ENCODE measurements around the gene ARMC5. TPM values are rescaled to one million over a fixed set of nuclear protein-coding genes. Genes with fewer than 3 reads are reported as not detected.

Gene ARMC5
- total RNA-seq, 2 experiments from 2014 or later: 10.1 to 12.0 TPM

DNA sequence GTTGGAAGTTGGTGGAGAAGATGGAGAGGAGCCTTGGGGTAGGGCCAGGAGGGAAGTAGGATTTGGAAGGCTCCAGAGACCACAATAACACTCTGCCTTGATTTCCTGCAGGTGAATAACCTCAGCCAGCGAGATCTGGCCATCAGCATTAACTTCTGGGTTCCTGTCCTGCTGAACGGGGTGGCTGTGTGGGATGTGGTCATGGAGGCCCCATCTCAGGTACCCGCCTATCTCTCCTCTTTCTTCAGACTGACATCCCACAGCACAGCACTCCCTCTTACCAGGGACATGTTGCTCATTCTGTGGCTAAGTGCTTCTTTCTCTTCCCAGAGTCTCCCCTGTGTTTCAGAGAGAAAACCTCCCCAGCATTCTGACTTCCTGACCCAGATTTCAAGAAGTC, 36.1 kb upstream of the ARMC5 start:
- Mint-ChIP-seq H3K36me3 (ENCODE audit: low read depth) (peaks cover 13% of the 10 kb centered on the region), H3K27me3 (peaks cover 10% of the 10 kb centered on the region), H3K4me1 (peaks cover 55% of the 10 kb centered on the region), H3K4me3 (no peak overlapping the region), H3K9me3 (peaks cover 11% of the 10 kb centered on the region), H3K27ac (peak overlapping the region; percentile 21)
- ChIA-PET POLR2A (interaction anchor here (1.6 to 2.1 kb wide), 2 partner anchors 8 to 243 kb away, joined by 4 to 8 read pairs; partner anchors contain the start of gene FUS), CTCF (no interaction called here)
- peak; percentile 21 for DNase-seq

DNA sequence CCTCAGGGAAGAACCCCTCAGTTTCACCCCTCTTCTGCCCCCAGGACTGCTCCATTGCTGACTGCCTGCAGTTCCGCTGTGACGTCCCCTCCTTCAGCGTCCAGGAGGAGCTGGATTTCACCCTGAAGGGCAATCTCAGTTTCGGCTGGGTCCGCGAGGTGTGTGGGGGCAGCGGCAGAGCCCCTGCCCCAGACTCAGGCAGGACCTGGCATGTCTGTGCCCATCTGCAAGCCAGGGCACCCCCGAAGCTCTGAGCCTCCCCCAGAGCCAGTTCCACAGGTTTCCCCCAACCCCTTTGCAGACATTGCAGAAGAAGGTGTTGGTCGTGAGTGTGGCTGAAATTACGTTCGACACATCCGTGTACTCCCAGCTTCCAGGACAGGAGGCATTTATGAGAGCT, 35.5 kb upstream of the ARMC5 start:
- H3K9me3 Mint-ChIP-seq: peaks cover 8% of the 10 kb centered on the region
- peaks cover 13% of the 10 kb centered on the region for H3K36me3 Mint-ChIP-seq (ENCODE audit: low read depth)
- CTCF ChIA-PET: no interaction called here
- peaks cover 55% of the 10 kb centered on the region for H3K4me1 Mint-ChIP-seq
- DNase-seq: no peak
- H3K27ac Mint-ChIP-seq: no peak overlapping the region
- peaks cover 10% of the 10 kb centered on the region for H3K27me3 Mint-ChIP-seq
- POLR2A ChIA-PET: no interaction called here
- no peak overlapping the region for H3K4me3 Mint-ChIP-seq

DNA sequence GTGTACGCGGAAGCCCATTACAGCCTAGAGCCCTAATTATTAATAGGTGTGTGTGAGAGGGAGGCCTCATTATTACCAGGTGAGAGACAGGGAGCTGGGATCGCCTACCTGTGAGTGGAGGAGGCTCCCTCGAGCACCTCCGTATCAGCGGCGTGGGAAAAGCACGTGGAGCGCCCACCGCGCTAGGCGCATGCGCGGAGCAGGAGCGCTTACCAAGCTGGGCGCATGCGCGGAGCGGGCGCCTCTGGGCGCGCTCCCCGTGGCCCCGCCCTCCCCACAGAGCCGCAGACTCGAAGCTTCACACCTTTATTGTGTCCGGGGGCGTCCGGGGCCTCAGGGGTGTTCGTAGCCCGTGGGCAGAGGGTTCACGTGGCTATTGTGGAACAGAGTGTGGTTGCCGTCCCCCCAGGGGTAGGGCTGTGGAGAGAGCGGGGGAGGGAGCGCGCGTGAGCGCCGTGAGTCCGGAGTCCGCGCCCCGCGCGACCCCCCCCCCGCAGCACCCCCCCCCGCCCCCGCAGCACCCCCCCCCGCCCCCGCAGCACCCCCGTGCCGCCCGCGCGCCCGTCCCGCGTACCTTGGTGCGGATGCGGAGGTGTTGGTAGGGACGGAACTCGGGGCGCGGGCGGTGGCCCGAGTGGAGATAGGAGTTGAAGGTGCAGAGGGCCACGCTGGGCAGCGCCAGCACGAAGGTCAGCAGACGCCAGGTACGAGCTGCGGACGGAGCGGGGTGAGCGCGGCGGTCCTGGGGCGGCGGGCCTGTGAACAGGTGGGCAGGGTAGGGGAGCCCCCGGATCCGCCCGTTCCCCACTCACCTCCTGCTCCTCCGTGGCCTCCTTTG, 31.6 kb upstream of the ARMC5 start:
- Mint-ChIP-seq H3K27me3 (peaks cover 7% of the 10 kb centered on the region), H3K36me3 (ENCODE audit: low read depth) (peaks cover 10% of the 10 kb centered on the region), H3K4me3 (peak overlapping the region; percentile 35), H3K27ac (no peak overlapping the region), H3K9me3 (peaks cover 8% of the 10 kb centered on the region), H3K4me1 (peaks cover 34% of the 10 kb centered on the region)
- peak; percentile 64 for DNase-seq
- ChIA-PET CTCF (interaction anchor here (1.0 to 1.3 kb wide), 3 partner anchors 25 to 69 kb away, joined by 3 read pairs; no protein-coding TSS in a partner anchor), POLR2A (no interaction called here)

DNA sequence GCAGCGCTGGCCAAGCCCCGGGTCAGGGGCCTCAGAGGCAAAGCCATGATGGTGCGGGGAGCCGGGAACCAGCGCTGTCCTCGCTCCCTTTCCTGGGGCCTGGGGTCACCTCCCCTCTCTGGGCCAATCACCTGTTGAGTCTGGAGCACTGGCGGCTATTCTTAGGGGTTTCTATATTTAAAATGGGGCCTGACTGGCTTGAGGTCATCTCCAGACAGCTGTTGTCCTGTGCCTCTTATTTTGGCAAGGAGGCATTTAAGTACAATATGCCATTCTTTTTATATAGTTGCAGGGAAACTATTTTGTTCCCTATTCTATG, 31.1 kb upstream of the ARMC5 start, which contains the start of gene COX6A2:
COX6A2 (minus strand) TSS at position 82 of the 319 bp plus-strand sequence; CDS start at position 47, 35 bp downstream.
- ChIA-PET POLR2A (no interaction called here), CTCF (interaction anchor here (1.0 to 1.9 kb wide), 3 partner anchors 14 to 70 kb away, joined by 3 to 9 read pairs (median 3); partner anchors contain the start of gene ZNF843)
- Mint-ChIP-seq H3K27me3 (peaks cover 7% of the 10 kb centered on the region), H3K27ac (no peak within 1 kb of the TSS), H3K9me3 (peaks cover 8% of the 10 kb centered on the region), H3K4me3 (peak within 1 kb of the TSS; percentile 35), H3K36me3 (ENCODE audit: low read depth) (peaks cover 9% of the 10 kb centered on the region), H3K4me1 (peaks cover 28% of the 10 kb centered on the region)
- DNase-seq: no peak

DNA sequence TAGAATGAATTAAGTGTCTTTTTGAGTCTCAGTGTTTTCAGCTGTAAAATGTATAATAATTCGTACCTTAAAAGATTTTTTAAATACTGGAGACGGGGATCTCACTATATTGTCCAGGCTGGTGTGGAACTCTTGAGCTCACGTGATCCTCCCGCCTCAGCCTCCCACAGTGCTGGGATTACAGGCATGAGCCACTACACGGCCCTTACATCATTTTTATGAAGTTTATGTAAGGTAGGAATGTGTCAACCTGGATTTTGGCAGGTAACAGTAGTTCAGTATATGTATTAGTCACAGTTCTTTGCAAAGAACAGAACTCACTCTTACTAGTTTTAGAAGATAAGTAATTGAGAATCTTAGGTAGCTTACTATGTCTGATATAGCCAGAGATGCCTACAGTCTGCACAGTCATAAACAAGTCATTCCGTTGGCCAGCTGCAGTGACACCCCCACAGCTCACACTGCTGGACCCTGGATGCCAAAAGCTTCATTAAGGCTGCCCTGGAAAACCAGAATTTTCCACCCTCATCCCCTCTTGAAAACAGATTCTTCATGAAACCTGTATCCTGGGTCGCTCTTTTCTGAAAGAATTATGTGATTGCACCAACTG, 30.6 kb upstream of the ARMC5 start:
- ChIA-PET POLR2A (no interaction called here), CTCF (interaction anchor here (1.0 to 1.9 kb wide), 3 partner anchors 14 to 70 kb away, joined by 3 to 9 read pairs (median 3); partner anchors contain the start of gene ZNF843)
- Mint-ChIP-seq H3K36me3 (ENCODE audit: low read depth) (peaks cover 7% of the 10 kb centered on the region), H3K9me3 (peaks cover 8% of the 10 kb centered on the region), H3K4me3 (no peak overlapping the region), H3K27me3 (peaks cover 7% of the 10 kb centered on the region), H3K27ac (no peak overlapping the region), H3K4me1 (peaks cover 23% of the 10 kb centered on the region)
- DNase-seq: no peak

DNA sequence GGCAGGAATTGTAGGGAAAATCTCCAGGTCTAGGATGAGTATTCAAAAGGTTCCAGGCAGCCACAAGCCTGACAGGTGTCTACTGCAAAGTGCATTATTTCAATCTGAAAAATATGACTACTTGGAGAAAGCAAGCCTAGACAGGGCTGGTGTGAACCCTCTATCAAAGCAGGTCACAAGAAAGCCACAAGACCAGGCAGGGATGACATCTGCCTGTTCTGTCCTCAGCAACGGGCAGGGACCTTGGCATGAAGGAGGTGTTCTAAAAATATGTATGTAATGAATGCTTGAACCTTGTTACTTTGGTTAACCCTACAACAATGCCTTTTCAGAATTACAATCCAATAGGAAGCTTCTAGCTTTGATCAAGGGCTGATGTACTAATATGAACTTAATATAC, 30.0 kb upstream of the ARMC5 start:
- no peak for DNase-seq
- Mint-ChIP-seq H3K27ac (no peak overlapping the region), H3K36me3 (ENCODE audit: low read depth) (peaks cover 7% of the 10 kb centered on the region), H3K4me3 (no peak overlapping the region), H3K27me3 (peaks cover 7% of the 10 kb centered on the region), H3K9me3 (peaks cover 8% of the 10 kb centered on the region), H3K4me1 (peaks cover 17% of the 10 kb centered on the region)
- POLR2A ChIA-PET: interaction anchor here (1.1 kb wide), 1 partner anchor 29 kb away, joined by 5 read pairs; no protein-coding TSS in a partner anchor
- CTCF ChIA-PET: interaction anchor here (1.0 to 1.9 kb wide), 3 partner anchors 13 to 71 kb away, joined by 3 to 9 read pairs (median 4); partner anchors contain the start of gene ZNF843

DNA sequence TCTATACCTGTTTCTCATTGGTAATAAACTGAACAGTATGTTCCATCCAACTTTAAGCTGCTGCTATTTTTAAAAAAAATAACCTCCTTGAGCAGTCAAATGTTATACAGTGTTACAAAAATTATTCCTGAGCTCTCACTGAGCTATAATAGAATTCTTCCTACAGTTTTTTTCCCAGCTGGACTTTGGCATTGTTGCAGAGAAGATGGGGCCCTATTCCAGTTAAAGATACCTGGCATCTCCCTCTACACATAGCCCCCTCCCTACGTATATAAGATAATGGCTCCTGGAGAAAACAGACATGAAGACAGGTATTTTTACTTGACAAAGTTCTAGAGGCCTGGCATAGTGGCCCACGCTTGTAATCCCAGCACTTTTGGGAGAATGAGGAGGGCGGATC, 29.5 kb upstream of the ARMC5 start:
- peaks cover 8% of the 10 kb centered on the region for H3K9me3 Mint-ChIP-seq
- peaks cover 4% of the 10 kb centered on the region for H3K36me3 Mint-ChIP-seq (ENCODE audit: low read depth)
- POLR2A ChIA-PET: interaction anchor here (1.1 to 1.7 kb wide), 2 partner anchors 13 to 30 kb away, joined by 5 to 6 read pairs; partner anchors contain the start of gene ZNF843
- CTCF ChIA-PET: interaction anchor here (1.0 to 1.9 kb wide), 2 partner anchors 13 to 31 kb away, joined by 4 to 9 read pairs; partner anchors contain the start of gene ZNF843
- DNase-seq: no peak
- no peak overlapping the region for H3K4me3 Mint-ChIP-seq
- peaks cover 16% of the 10 kb centered on the region for H3K4me1 Mint-ChIP-seq
- H3K27ac Mint-ChIP-seq: no peak overlapping the region
- peaks cover 7% of the 10 kb centered on the region for H3K27me3 Mint-ChIP-seq

DNA sequence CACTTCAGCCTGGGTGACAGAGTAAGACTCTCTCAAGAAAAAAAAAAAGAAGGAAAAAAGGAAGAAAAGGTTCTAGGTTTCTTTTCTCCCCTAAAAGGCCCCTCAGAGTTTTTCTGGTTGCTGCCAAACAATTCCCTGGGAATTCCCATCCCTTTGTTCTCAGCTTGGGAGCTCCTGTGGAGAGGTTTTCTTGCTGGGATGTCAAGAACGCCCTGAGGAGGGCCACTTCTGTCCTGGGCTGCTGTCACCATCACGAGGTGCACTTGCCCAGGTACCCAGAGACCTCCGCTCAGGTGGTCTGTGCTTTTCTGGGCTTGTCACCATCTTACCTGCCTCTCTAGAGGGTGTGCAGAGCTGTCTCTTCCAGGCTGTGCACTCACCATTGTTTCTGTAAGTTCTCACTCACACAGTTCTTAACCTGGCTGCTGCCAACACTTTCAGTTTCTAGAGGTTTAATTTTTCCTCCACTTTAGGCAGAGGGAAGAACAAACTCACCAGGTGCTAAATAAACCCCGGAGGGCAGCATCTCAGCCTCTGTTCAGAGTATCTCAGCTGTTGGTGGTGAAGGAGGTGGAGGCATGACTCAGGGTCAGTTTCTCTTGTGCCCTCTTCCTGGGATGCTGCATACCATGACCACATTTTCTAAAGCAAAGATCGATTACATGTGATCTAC, 28.8 kb upstream of the ARMC5 start:
- H3K36me3 Mint-ChIP-seq (ENCODE audit: low read depth): peaks cover 3% of the 10 kb centered on the region
- ChIA-PET POLR2A (interaction anchor here (1.0 to 1.7 kb wide), 6 partner anchors 8 to 214 kb away, joined by 4 to 6 read pairs (median 4); partner anchors contain the start of gene ZNF843), CTCF (interaction anchor here (1.0 to 2.0 kb wide), 4 partner anchors 9 to 31 kb away, joined by 4 to 10 read pairs (median 8); partner anchors contain the start of gene ZNF843)
- no peak for DNase-seq
- no peak overlapping the region for H3K27ac Mint-ChIP-seq
- peaks cover 15% of the 10 kb centered on the region for H3K4me1 Mint-ChIP-seq
- peaks cover 4% of the 10 kb centered on the region for H3K9me3 Mint-ChIP-seq
- peaks cover 7% of the 10 kb centered on the region for H3K27me3 Mint-ChIP-seq
- no peak overlapping the region for H3K4me3 Mint-ChIP-seq

DNA sequence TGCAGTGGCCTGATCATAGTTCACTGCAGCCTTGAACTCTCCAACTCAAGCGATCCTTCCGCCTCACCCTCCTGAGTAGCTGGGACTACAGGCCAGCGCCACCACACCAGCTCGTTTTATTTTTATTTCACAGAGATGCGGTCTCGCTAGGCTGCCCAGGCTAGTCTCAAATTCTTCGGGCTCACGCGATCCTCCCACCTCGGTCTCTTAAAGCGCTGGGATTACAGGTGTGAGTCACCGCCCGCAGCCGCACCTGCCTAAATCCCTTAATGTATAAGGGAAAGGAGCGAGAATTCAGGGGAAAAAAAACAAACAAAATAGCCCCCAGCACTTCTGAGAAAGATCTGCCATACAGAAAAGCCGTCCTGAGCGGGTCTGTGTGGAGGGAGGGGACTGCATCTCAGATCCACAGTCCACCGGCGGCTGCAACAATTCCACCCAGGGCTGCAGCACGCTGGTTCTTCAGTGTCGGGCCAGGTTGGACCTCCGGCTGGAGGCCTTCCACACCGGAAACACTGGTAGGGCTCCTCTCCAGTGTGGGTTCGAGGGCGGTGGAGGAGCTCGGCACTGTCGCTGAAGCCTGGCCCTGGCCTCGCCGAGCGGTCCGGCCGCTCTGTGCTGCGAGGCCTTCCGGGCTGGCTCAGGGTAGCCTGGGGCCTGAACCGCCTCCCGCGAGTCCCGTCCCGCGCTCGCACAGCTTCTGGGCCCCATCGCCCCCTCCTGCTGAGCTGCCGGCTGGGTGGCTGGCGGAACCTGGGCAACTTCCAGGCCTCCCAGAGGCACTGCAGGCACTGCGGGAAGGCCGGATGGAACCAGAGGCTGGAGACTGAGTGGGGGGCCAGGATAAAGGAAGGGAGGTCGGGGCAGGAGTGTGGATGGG, 23.7 kb upstream of the ARMC5 start:
- no peak for DNase-seq
- H3K27ac Mint-ChIP-seq: no peak overlapping the region
- peaks cover 20% of the 10 kb centered on the region for H3K4me1 Mint-ChIP-seq
- H3K9me3 Mint-ChIP-seq: no peaks in the 10 kb centered on the region
- no peak overlapping the region for H3K4me3 Mint-ChIP-seq
- H3K36me3 Mint-ChIP-seq (ENCODE audit: low read depth): no peaks in the 10 kb centered on the region
- ChIA-PET POLR2A (no interaction called here), CTCF (no interaction called here)
- no peaks in the 10 kb centered on the region for H3K27me3 Mint-ChIP-seq

DNA sequence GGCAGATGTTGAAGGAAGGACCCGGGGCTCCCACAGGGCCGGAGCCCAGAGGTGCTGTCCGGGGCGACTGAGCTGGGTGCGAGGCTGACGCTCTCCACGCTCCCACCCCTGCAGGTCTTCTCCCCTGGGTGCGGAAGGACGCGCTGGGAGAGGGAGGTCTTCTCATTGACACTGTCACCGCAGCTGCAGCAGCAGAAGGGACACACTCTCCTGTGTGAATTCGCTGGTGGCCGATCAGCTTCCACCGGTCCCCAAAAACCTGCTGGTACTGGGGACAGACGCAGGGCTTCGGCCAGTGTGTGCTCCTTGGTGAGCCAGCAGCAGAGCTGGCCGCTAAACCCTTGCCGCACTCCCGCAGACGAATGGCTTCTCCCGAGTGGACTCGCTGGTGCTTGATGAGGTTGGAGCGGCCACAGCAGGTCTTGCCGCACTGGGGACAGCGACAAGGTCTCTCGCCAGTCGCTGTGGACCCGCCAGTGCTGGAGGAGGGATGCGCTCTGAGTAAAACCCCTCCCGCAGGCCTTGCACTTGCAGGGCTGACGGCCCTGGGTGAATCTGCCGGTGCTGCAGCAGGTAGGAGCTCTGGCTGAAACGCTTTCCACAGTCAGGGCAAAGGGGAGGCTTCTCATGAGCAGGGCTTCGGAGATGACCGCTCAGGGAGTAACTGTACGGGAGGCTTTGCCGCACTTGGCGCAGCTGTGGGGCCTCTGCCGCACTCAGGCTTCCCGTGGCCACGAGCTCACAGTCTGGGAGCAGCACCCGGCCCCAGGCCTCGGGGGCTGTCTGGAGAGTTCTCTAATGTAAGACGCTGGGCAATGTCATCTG, 22.9 kb upstream of the ARMC5 start:
- ChIA-PET POLR2A (no interaction called here), CTCF (interaction anchor here (0.7 kb wide), 1 partner anchor 234 kb away, joined by 3 read pairs; the partner anchor contains the start of gene PYCARD)
- Mint-ChIP-seq H3K9me3 (no peaks in the 10 kb centered on the region), H3K4me1 (peaks cover 18% of the 10 kb centered on the region), H3K36me3 (ENCODE audit: low read depth) (no peaks in the 10 kb centered on the region), H3K27ac (no peak overlapping the region), H3K27me3 (no peaks in the 10 kb centered on the region), H3K4me3 (no peak overlapping the region)
- no peak for DNase-seq

DNA sequence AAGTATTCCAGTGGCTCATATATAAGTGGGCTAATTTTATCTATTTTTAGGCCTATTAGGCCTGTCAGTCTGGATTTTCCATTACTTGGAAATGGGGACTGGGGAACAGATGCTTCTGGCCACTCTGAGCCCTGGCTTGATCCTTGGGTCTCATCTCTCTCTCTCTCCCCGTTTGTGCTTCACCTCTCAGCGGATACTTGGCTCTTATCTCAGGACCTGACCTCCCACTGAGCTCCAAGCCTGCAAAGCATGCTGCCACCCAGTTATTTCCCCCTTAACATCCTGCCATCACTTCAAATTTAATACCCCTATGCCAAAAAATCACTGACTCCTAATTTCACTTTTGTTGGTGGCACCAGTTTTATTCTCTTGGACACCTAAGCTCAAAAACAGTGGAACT, 20.9 kb upstream of the ARMC5 start:
- Mint-ChIP-seq H3K27me3 (no peaks in the 10 kb centered on the region), H3K27ac (no peak overlapping the region), H3K9me3 (no peaks in the 10 kb centered on the region), H3K4me3 (no peak overlapping the region), H3K36me3 (ENCODE audit: low read depth) (no peaks in the 10 kb centered on the region), H3K4me1 (peaks cover 26% of the 10 kb centered on the region)
- ChIA-PET CTCF (interaction anchor here (1.4 kb wide), 1 partner anchor 56 kb away, joined by 3 read pairs; no protein-coding TSS in a partner anchor), POLR2A (interaction anchor here (1.1 to 1.2 kb wide), 2 partner anchors 19 to 21 kb away, joined by 3 read pairs; partner anchors contain the start of gene ARMC5)
- no peak for DNase-seq
